CD4-positive, alpha-beta T cell (primary cell): ENCODE results near the gene COL23A1. TPM values are rescaled to one million over a fixed set of nuclear protein-coding genes. Genes with fewer than 3 reads are reported as not detected.

Experiments
- ATAC-seq: fragments of 200-7000 bp; cut with Tn5 transposase; one replicate; pipeline ENCODE4 v1.10.0; 2022; ENCODE audit warnings: mild to moderate bottlenecking; ENCODE audit not compliant: poor library complexity
- CTCF ChIA-PET: fragments of 350-600 bp; sonication (Branson Sonifier 250); formaldehyde crosslinking; loops from one replicate; lab custom pipeline; 2021; ENCODE audit warnings: antibody characterized with exemption, inconsistent platforms; lab: Charles Lee
- POLR2A ChIA-PET: fragments of 350-600 bp; sonication (Branson Sonifier 250); formaldehyde crosslinking; loops from one replicate; lab custom pipeline; 2021; ENCODE audit warnings: antibody characterized with exemption, inconsistent platforms; lab: Charles Lee
- DNase-seq, 14 experiments: peaks; one replicate each; pipeline ENCODE4 v3.0.0-alpha.2; 2013 to 2020; ENCODE audit warnings: mixed read lengths in 2 of 14
- H3K27ac ChIP-seq, 2 donors: one replicate each; pipeline versions ENCODE4 v1.5.1 to v1.7.0; 2013; ENCODE audit warnings: low read length in 2 of 2, low read depth in 1 of 2, mild to moderate bottlenecking in 1 of 2
- H3K27me3 ChIP-seq, 2 experiments: 1 replicate in 1 of 2; 2 replicates in 1 of 2; pipeline versions ENCODE4 v1.6.1 to v1.7.0; 2013; ENCODE audit warnings: low read length in 2 of 2, control low read depth in 1 of 2, mild to moderate bottlenecking in 1 of 2, moderate library complexity in 1 of 2; ENCODE audit not compliant: insufficient read depth in 2 of 2, control insufficient read depth in 1 of 2
- H3K36me3 ChIP-seq: one replicate; pipeline ENCODE4 v1.6.1; 2013; ENCODE audit warnings: low read length, control low read depth; ENCODE audit not compliant: insufficient read depth
- H3K4me1 ChIP-seq: one replicate; pipeline ENCODE4 v1.6.1; 2013; ENCODE audit warnings: low read length, control low read depth; ENCODE audit not compliant: insufficient read depth
- H3K4me3 ChIP-seq: one replicate; pipeline ENCODE4 v1.5.1; 2013; ENCODE audit warnings: mild to moderate bottlenecking, low read length, moderate library complexity
- H3K9me3 ChIP-seq, 2 experiments: 1 replicate in 1 of 2; 2 replicates in 1 of 2; pipeline versions ENCODE4 v1.6.1 to v1.7.0; 2013; ENCODE audit warnings: low read length in 2 of 2, mild to moderate bottlenecking in 2 of 2, control low read depth in 1 of 2, moderate library complexity in 1 of 2; ENCODE audit not compliant: control insufficient read depth in 1 of 2, insufficient read depth in 1 of 2
- H3K27ac Mint-ChIP-seq: one replicate; pipeline ENCODE4 v1.8.0; 2020; ENCODE audit warnings: mixed read lengths
- H3K27me3 Mint-ChIP-seq: one replicate; pipeline ENCODE4 v1.8.0; 2021; ENCODE audit warnings: mixed read lengths
- H3K36me3 Mint-ChIP-seq: one replicate; pipeline ENCODE4 v1.8.0; 2021; ENCODE audit warnings: low read depth, mixed read lengths
- H3K4me1 Mint-ChIP-seq: one replicate; pipeline ENCODE4 v1.8.0; 2021; ENCODE audit warnings: low read depth, mixed read lengths
- H3K4me3 Mint-ChIP-seq: one replicate; pipeline ENCODE4 v1.8.0; 2020; ENCODE audit warnings: mild to moderate bottlenecking, mixed read lengths
- H3K9me3 Mint-ChIP-seq: one replicate; pipeline ENCODE4 v1.8.0; 2020; ENCODE audit warnings: mixed read lengths
- CTCF ChIP-seq: fragments of 200-600 bp; IDR thresholded peaks from one replicate; pipeline ENCODE4 v1.8.0; 2022; ENCODE audit warnings: antibody characterized with exemption, mild to moderate bottlenecking
- intact Hi-C, 2 experiments: fragments of 100-400 bp; cut with DNase I in 1 of 2; cut with micrococcal nuclease in 1 of 2; formaldehyde crosslinking; loops; one replicate each; pipeline versions ENCODE4 v1.15.1 to v1.9.0; 2023 to 2025; cut with DNase I, micrococcal nuclease
- total RNA-seq, 174 experiments: library from RNA in 2 of 174; stranded (reverse) in 2 of 174; gene quantifications; one replicate each; pipeline ENCODE4 v1.2.3 and lab custom pipeline; 2021 to 2026

The COL23A1 gene
- total RNA-seq, 2 experiments from 2014 or later: not detected

GRCh38 chr5:178450121-178451028 lies 139.8 kb downstream of the COL23A1 start:
- ChIA-PET POLR2A (no interaction called here), CTCF (no interaction called here)
- peak in 1 of 14 experiments; percentile 12 for DNase-seq
- H3K27me3 ChIP-seq: peaks cover 4 to 7% of the 10 kb centered on the region in 2 experiments
- no peaks in the 10 kb centered on the region for H3K36me3 ChIP-seq
- no peak overlapping the region for H3K27ac Mint-ChIP-seq
- no peak for TF ChIP-seq CTCF
- no peak for ATAC-seq
- H3K9me3 ChIP-seq: no peaks in the 10 kb centered on the region
- no peaks in the 10 kb centered on the region for H3K36me3 Mint-ChIP-seq
- H3K9me3 Mint-ChIP-seq: no peaks in the 10 kb centered on the region
- H3K27me3 Mint-ChIP-seq: peaks cover 20% of the 10 kb centered on the region
- intact Hi-C loops: no loop called here
- no peaks in the 10 kb centered on the region for H3K4me1 ChIP-seq
- H3K4me1 Mint-ChIP-seq: no peaks in the 10 kb centered on the region
- H3K4me3 ChIP-seq: no peak overlapping the region
- H3K27ac ChIP-seq: no peak overlapping the region
- no peak overlapping the region for H3K4me3 Mint-ChIP-seq

GRCh38 chr5:178449163-178450070 lies 140.8 kb downstream of the COL23A1 start:
- CTCF ChIA-PET: no interaction called here
- Mint-ChIP-seq H3K4me1 (no peaks in the 10 kb centered on the region), H3K9me3 (no peaks in the 10 kb centered on the region), H3K36me3 (no peaks in the 10 kb centered on the region), H3K27me3 (peaks cover 25% of the 10 kb centered on the region), H3K4me3 (no peak overlapping the region), H3K27ac (no peak overlapping the region)
- POLR2A ChIA-PET: no interaction called here
- peaks cover 7% of the 10 kb centered on the region in 2 experiments for H3K27me3 ChIP-seq
- intact Hi-C loops: no loop called here
- no peaks in the 10 kb centered on the region for H3K9me3 ChIP-seq
- no peak overlapping the region for H3K27ac ChIP-seq
- H3K36me3 ChIP-seq: no peaks in the 10 kb centered on the region
- H3K4me1 ChIP-seq: no peaks in the 10 kb centered on the region
- TF ChIP-seq CTCF: no peak
- no peak for DNase-seq
- no peak overlapping the region for H3K4me3 ChIP-seq
- ATAC-seq: no peak

- POLR2A ChIA-PET: no interaction called here
- Mint-ChIP-seq H3K27ac (no peak overlapping the region), H3K4me3 (no peak overlapping the region), H3K9me3 (no peaks in the 10 kb centered on the region), H3K36me3 (no peaks in the 10 kb centered on the region), H3K27me3 (peaks cover 31% of the 10 kb centered on the region), H3K4me1 (no peaks in the 10 kb centered on the region)
- Histone ChIP-seq H3K36me3 (no peaks in the 10 kb centered on the region), H3K4me1 (peaks cover 8% of the 10 kb centered on the region), H3K27me3 (peaks cover 7 to 9% of the 10 kb centered on the region in 2 experiments), H3K4me3 (no peak overlapping the region), H3K9me3 (peaks cover 0 to 5% of the 10 kb centered on the region in 2 experiments), H3K27ac (no peak overlapping the region)
- CTCF ChIA-PET: no interaction called here
- intact Hi-C loops: no loop called here
- ATAC-seq (no peak), DNase-seq (no peak)
- no peak for TF ChIP-seq CTCF
These were observed 144.7 kb downstream of the COL23A1 start for GRCh38 chr5:178445534-178445933.
